NB4 (cell line): ENCODE data around the gene SAXO1.

Experiments used
- DNase-seq: peaks from one replicate; pipeline ENCODE4 v3.0.0; 2010; ENCODE audit warnings: low read depth
- H3K4me3 ChIP-seq: one replicate; pipeline ENCODE4 v1.5.1; 2011; ENCODE audit warnings: mild to moderate bottlenecking, low read depth, low read length, moderate library complexity
- MYC ChIP-seq: IDR thresholded peaks from 2 replicates; pipeline ENCODE4 v1.6.1; 2011; ENCODE audit warnings: low read depth, low read length
- POLR2A ChIP-seq: IDR thresholded peaks from 2 replicates; pipeline ENCODE4 v1.6.1; 2011; ENCODE audit warnings: mild to moderate bottlenecking; ENCODE audit not compliant: insufficient read length; ENCODE audit errors: extremely low read depth
- TF ChIP-seq, protein P1 (sequence below): IDR thresholded peaks from one replicate; pipeline ENCODE4 v1.5.1; 2012; ENCODE audit warnings: low read depth, low read length
- TF ChIP-seq, protein P2 (sequence below): IDR thresholded peaks from 2 replicates; pipeline ENCODE4 v1.6.1; 2011; ENCODE audit warnings: low read depth, low read length

The SAXO1 gene

GRCh38 chr9:19033015-19033414 lies at the start of gene SAXO1:
Gene SAXO1, minus strand, starts transcription at chr9:19033209. Its CDS starts 301 bp downstream, at chr9:19032908.
- TF ChIP-seq POLR2A (no peak), MYC (no peak)
- TF ChIP-seq, protein P1, sequence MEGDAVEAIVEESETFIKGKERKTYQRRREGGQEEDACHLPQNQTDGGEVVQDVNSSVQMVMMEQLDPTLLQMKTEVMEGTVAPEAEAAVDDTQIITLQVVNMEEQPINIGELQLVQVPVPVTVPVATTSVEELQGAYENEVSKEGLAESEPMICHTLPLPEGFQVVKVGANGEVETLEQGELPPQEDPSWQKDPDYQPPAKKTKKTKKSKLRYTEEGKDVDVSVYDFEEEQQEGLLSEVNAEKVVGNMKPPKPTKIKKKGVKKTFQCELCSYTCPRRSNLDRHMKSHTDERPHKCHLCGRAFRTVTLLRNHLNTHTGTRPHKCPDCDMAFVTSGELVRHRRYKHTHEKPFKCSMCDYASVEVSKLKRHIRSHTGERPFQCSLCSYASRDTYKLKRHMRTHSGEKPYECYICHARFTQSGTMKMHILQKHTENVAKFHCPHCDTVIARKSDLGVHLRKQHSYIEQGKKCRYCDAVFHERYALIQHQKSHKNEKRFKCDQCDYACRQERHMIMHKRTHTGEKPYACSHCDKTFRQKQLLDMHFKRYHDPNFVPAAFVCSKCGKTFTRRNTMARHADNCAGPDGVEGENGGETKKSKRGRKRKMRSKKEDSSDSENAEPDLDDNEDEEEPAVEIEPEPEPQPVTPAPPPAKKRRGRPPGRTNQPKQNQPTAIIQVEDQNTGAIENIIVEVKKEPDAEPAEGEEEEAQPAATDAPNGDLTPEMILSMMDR: no peak
- TF ChIP-seq, protein P2, sequence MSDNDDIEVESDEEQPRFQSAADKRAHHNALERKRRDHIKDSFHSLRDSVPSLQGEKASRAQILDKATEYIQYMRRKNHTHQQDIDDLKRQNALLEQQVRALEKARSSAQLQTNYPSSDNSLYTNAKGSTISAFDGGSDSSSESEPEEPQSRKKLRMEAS: no peak
- no peak for DNase-seq

GRCh38 chr9:19074836-19075235 lies 41.8 kb upstream of the SAXO1 start:
- TF ChIP-seq POLR2A (no peak), MYC (no peak)
- TF ChIP-seq, protein P1: no peak
- TF ChIP-seq, protein P2: no peak
- no peak for DNase-seq
- H3K4me3 ChIP-seq: no peak overlapping the region

More at GRCh38 chr9:19033015-19033414, at the start of gene SAXO1:
- no peak within 1 kb of the TSS for H3K4me3 ChIP-seq

- no peak for DNase-seq
- no peak for TF ChIP-seq POLR2A
- TF ChIP-seq, protein P2: no peak
- TF ChIP-seq MYC: no peak
- TF ChIP-seq, protein P1: no peak
- no peak overlapping the region for H3K4me3 ChIP-seq
Measured at GRCh38 chr9:19074229-19074628, 41.2 kb upstream of the SAXO1 start.

- H3K4me3 ChIP-seq: no peak overlapping the region
- no peak for DNase-seq
- TF ChIP-seq MYC: no peak
- TF ChIP-seq POLR2A: peak; percentile 18
Measured at GRCh38 chr9:19057033-19057432, 24.0 kb upstream of the SAXO1 start.

DNA sequence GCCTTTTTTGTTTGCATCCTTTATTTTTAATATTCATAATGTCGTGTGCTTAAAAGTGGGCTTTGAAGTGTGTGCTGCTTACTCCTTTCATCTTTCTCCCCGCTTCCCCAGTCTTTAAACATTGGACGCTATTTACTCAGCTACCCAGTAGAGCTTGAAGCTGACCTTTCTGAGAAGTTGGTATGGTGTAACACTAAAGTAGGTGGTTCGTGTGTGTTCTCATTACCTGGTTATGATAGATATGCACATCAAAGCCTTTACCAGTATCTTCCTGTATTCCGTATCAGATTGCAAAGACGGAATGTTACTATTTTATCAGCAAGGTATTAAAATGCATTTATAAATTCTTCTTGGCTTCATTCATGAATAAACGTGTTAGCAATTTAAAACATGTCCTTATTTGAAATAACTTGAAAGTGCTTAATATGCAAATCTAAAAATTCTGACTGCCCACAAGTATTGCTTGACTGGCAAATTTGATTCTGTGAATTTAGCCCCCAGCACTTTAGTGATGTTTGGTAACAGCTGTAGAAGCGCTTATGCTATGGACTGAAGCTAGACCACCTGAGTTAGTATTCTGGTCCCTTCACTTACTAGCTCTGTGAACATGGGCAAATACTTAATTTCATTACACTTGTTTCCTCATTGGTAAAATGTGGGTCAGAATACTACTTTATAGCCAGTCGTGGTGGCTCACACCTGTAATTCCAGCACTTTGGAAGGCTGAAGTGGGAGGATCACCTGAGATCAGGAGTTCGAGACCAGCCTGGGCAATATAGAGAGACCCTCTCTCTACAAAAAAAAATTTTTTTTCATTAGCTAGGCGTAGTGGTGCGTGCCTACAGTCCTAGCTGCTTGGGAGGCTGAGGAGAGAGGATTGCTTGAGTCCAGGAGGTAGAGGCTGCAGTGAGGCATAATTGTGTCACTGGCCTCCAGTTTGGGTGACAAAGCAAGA lies 17.9 kb upstream of the SAXO1 start:
- no peak for DNase-seq
- TF ChIP-seq POLR2A: no peak
- TF ChIP-seq, protein P2: no peak
- no peak for TF ChIP-seq MYC
- TF ChIP-seq, protein P1: no peak
- peak overlapping the region; percentile 87 for H3K4me3 ChIP-seq

GRCh38 chr9:19049917-19050636 lies 17.1 kb upstream of the SAXO1 start:
- DNase-seq: peak; percentile 67
- peak overlapping the region; percentile 87 for H3K4me3 ChIP-seq
- TF ChIP-seq, protein P1: no peak
- TF ChIP-seq MYC (no peak), POLR2A (no peak)
- TF ChIP-seq, protein P2: peak; percentile 28; the same call in 1 of the 2 replicates
